GM18909 (cell line): ENCODE results near the gene RASD1.

Source experiments
- ATAC-seq: cut with Tn5 transposase; IDR thresholded peaks from one replicate; pipeline ENCODE4 v1.9.1; 2021; ENCODE audit warnings: mild to moderate bottlenecking; ENCODE audit not compliant: unreplicated experiment, poor library complexity

RASD1 gene

DNA sequence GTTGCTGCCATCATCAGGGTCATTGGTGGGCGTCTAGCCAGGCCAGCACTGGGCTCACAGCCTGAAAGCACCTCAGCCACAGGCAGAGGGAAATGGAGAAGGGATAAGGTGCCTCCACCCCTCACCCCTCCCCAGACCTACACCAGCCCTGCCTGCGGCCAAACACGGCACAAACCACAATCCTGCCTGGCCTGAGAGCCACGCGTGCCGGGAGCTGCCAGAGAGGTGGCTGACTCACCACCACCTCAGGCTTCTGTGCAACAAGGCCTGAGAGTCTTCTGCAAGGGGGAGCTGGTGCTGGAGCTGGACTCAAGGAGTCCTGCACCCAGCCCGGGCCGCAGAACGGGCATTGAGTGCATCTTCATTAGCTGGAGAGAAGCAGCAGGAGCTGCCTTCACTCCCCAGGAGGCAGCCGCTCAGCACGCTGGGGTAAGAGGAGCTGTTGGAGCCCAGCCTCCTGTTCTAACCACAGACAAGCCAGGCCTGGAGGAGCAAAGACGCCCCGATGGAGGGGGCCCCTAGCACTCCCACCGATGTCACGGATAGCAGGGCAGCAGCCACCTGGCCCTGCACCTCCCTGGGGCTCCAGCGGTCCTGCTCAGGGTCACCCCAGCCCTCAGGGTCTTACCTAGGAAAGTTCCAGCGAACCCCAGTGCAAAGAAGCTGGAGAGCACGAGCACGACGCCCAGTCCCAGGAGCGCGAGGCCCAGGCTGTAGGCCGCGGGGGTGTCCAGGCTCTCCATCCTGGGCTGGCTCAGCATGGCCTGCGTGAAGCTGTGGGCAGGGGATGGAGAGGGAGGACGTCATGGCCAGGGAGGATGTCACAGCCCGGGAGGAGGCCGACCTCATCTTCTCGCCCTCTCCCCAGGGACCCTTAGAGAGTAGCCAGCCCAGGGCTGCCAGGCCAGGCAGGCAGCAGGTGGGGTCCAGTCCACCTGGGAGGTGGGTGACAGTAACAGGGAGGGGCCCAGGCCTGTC is 16.0 kb upstream of the RASD1 start:
- ATAC-seq = no peak

DNA sequence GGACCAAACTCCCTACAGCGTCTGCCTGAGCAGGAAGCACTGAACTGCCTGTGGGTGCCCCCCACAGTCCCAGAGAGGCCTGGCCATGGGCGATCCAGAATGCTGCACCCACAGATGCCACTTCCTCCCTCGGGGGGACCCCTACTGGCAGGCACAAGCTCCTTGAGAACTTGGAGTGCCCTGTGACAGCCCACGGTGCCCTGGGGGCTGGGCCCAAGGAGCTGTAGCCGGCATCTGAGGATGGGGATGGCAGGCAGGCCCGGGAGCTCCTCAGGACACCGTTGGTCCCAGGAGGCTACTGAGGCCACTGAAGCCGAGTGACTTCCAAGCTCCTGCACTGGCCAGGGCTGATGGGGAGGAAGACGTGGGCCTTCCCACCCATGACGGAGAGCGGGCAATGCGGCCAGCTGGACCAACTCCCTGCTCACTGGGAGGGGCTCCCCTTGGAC is 15.1 kb upstream of the RASD1 start:
- ATAC-seq = no peak

DNA sequence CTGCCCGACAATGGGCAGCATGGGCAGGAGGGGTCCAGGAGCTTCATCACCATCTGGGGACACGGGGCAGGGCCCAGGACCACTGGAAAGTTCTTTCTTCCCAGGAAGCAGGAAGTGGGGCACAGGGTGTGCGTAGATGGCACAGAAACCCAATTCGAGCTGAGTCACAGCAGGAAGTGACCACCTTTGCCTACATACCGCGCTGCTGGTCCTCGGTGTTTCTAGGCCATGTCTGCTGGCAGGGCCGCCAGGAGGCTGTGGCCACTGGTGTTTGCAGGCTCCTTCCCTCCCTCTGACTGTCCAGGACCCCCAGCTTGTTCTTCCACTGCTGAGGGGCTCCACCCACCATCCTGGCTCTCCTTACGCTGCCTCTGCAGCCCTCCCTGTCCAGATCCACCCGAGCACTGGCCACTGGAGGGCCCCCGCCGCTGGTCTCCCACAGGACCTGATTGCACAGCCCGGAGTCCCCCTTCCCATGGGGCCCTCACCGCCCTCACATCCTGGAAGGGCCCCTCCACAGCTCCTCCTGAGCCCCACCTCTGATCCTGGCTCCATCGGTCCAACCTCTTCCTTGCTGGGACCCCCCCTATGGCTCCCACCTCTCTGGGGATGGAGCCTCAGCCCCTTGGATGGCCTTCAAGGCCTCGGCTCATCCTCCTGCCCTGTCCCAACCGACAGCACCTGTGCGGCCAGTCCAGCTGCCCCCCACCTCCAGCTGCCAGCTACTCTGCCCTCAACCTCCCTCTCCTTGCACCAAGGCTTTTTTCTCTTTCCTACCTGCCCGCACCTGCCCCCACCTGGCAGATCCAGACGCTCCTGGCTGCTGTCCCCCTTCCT is 14.5 kb upstream of the RASD1 start:
- no peak for ATAC-seq

- no peak for ATAC-seq
Measured at GRCh38 chr17:17509601-17510425, 13.6 kb upstream of the RASD1 start.

DNA sequence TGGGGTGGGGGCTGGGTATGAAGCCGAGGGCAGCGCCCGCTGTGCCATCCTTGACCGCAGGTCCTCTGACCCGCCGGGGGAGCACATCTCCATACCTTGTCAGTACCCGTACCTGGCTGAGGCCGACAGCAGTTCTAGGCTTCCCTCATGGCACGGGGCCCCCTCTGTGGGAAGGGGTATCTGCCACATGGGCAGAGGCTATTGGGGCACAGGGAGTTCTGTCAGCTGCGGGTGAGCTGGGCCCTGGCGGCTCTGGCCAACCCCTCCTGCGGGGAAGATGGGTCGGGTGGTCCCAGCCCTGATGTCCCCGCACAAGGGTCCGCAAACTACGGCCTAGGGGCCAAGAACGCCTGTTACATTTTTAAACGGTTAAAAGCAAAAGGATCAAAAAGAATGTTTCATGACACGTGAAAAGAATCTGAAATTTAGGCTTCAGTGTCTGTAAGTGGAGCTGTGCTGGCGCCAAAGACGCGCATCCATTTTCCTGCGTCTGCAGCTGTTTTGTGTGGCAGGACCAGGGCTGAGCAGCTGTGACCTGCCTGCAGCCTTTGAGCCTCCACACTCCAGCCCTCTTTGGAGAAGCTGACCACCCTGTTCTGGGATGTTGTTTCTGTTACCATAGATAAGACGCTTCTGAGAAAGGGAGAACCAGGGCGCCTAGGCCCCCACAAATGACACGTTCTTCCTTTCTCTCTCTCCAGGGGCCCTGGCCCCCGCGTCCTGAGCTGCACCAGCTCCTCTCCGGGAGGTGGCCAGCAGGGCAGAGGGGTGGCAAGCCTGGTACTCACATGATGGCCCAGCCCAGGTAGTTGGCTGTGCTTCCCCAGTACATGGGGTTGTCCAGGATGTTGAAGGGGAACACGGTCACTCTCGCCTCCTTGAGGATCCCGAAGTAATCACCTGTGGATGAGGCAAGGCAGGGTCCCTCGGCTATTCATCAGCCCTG is 12.7 kb upstream of the RASD1 start:
- no peak for ATAC-seq

DNA sequence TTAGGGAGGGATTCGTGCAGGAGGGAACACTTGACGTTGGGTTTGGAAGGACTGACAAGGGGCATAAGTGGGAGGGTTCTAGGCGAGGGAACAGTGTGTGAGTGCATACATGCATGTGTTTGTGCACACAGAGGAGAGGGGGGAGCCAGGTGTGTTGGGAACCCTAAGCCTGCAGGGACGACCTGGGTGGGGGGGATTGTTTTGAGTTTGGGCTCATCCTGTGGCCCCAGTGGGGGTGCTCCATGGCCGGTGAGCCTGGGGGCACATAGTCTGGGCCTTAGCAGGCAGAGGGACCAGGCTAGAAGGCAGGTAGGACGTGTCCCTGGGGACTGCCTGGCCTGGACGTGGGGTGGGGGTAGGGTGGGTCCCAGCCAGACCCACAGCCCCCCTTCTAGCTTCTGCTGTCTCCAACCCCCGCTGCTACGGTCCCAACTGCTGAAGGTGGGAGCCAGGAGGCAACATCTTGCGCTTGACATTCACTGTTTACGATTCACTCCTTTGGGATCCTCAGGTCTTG is 11.9 kb upstream of the RASD1 start:
- ATAC-seq = no peak

DNA sequence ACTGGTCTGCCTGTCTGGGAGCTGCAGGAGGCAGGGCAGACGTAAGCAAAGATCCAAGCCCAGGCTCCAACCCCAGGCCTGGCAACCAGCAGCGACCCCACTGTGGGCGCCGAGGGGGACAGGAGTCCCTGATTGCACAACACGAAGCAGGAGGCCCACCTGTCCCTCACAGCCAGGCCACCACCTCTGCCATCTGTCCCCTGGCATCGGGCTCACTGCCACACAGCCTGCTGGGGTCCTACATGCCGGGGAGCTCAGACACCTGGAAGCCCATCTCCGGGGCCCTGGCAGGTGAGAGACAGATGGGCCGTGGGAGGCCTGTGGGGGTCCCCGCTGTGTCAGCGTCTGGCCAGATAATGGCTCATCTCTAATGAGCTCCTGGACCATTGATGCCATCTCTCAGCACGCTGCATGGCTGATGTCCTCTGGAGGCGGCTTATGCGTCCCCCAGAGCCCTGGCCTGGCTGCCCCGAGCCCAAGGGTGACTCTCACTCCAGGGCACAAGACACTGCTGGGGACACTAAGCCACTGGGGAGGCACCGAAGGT is 11.3 kb upstream of the RASD1 start:
- no peak for ATAC-seq

- ATAC-seq = no peak
Measured at GRCh38 chr17:17506893-17507464, 10.8 kb upstream of the RASD1 start.

DNA sequence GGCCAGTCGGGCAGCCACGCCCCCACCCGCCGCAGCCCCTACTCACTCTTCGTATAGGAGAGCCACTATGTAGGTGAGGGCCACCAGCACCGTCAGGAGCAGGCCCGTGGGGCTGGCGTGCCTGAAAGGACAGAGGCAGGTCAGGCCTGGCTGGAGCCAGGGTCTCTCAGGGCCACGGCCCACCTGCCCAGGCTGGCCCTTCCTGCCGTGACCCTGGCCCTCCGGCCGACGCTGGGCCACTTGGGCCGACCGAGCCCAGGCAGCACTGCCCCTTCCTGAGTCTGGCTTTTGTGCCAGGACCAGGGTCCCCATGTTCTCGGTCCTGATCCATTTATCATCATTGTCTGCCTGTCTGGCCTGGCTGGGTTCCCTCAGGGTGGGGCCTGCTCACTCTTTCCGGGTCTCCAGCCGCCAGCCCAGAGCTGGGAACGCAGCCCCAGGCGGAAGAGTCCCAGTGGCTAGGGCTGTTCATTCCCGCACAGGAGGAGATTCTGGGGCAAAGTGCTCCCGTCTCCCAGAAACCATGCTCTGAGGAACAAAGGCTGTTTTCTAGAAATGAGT is 10.1 kb upstream of the RASD1 start:
- no peak for ATAC-seq

DNA sequence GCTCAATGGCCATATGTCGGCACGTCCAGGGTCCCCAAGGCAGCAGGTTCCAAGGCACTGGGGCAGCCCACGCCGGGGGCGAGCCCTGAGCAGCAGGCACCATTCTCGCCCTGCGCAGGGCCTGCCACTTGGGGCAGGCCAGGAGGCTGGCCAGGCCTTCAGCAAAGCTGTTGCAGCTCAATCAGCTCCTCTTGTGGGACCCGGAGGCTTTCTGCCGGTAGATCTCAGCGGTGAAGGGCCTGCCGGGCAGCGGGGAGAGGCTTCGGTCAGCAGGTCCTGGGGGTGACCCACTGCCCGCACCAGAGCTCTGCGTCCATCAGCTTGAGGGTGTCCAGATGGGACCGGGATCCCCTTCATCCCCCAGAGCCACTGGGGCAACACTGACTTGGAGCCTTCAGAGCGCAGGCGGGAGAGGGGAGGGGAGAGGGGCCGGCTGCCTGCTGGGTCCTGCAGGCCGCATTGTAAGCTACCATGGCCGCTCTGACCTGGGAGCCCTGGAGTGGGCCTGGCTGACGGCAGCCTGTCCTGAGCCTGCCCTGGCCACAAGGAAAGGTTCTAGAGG is 9.5 kb upstream of the RASD1 start:
- ATAC-seq = no peak

- no peak for ATAC-seq
Measured at GRCh38 chr17:17505151-17505550, 9.0 kb upstream of the RASD1 start.

DNA sequence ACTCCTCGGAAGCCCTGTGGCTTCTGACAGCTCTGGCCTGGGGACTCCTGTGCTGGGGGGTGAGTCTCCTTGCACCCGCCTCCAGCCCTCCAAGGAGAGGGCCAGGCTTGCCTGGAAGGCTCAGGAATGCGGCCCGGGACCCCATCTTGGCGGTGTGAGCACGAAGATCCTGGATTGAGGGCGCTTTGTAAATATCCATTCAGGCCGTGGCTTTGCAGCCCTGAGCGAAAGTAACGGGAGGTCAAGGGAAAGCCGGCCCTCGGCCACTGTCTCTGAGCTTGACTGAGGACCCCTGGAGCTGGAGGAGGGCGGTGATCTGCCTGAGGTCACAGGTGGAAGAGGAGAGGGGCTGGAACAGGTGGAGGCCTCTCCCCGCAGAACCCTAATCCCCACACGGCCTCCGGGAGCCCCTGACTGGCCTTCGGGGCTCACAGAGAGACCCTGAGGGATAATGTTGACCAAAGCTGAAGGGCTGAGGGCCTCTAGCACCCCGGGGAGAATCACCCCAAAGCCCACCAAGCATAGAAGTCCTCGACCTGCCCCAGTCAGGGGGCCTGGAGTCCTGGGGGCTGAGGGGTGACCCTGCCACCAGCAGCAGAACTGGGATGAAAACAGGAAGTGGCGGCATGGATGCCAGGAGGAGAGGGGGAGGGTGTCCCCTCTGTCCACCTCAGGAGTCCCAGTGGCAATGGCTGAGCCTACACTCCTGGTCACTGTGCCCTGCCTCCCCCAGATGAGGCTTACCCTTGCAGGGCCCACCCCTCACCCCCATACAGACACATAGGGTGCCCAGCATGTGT is 8.3 kb upstream of the RASD1 start:
- no peak for ATAC-seq

GRCh38 chr17:17503566-17504130 is 7.5 kb upstream of the RASD1 start:
- ATAC-seq = no peak

DNA sequence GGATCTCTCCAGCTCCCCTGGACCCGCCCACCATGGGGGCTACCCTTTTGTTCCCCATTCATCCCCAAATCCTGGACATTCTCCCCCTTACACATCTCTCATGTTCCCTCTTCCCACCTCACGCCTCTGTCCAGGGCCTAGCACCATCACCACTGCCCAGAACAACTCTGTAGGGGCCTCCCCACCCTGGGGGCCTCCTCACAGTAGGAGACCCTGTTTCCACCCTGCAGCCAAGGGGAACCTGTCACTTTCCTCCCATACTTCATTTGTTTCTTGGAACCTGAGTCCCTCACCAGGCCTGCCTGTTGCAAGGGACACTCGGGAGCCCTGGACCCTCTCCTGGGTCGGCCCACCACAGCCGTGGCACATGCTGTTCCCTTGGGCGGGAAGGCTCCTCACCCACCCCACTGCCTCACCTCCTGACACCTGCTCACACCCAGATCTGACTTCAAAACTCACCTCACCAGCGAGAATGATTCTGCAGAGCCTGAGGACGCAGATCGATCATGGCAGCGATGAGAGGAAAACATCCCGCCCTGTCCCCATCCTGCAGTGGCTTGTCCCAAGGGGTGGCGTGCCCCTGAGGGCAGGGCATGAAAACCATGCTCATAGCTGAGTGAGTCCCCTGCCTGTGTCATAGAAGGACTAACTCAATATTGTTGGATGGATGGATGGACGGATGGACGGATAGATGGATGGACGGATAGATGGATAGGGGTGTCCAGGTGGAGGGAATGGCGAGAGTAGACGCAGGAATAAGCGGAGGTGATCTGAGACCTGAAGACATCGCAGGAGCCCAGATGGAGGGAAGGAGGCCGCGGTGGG is 6.8 kb upstream of the RASD1 start:
- no peak for ATAC-seq

GRCh38 chr17:17500999-17501605 is 4.9 kb upstream of the RASD1 start:
- no peak for ATAC-seq
